Measurements from ENCODE around the gene CREB5.

Gene CREB5

GRCh38 chr7:28732071-28732869, 320.0 kb downstream of the CREB5 start:
- DNase-seq (ENCODE audit: low read depth in 3 of 3, low spot score in 1 of 3): no peak

- DNase-seq (ENCODE audit: low read depth in 3 of 3, low spot score in 1 of 3): no peak
Measured at GRCh38 chr7:28733035-28733434, 320.7 kb downstream of the CREB5 start.

- no peak for DNase-seq (ENCODE audit: low read depth in 3 of 3, low spot score in 1 of 3)
Measured at GRCh38 chr7:28738412-28738811, 326.1 kb downstream of the CREB5 start.

GRCh38 chr7:28739128-28739527, 326.8 kb downstream of the CREB5 start:
- no peak for DNase-seq (ENCODE audit: low read depth in 3 of 3, low spot score in 1 of 3)

- no peak for DNase-seq (ENCODE audit: low read depth in 3 of 3, low spot score in 1 of 3)
Measured at GRCh38 chr7:28739826-28740225, 327.5 kb downstream of the CREB5 start.

GRCh38 chr7:28744951-28745350, 332.6 kb downstream of the CREB5 start:
- no peak for DNase-seq (ENCODE audit: low read depth in 3 of 3, low spot score in 1 of 3)

- no peak for DNase-seq (ENCODE audit: low read depth in 3 of 3, low spot score in 1 of 3)
Measured at GRCh38 chr7:28745351-28745750, 333.0 kb downstream of the CREB5 start.

- DNase-seq (ENCODE audit: low read depth in 3 of 3, low spot score in 1 of 3): no peak
Measured at GRCh38 chr7:28747404-28747803, 335.1 kb downstream of the CREB5 start.

- DNase-seq (ENCODE audit: low read depth in 3 of 3, low spot score in 1 of 3): no peak
Measured at GRCh38 chr7:28747854-28748253, 335.5 kb downstream of the CREB5 start.

GRCh38 chr7:28748346-28748745, 336.0 kb downstream of the CREB5 start:
- no peak for DNase-seq (ENCODE audit: low read depth in 3 of 3, low spot score in 1 of 3)

- no peak for DNase-seq (ENCODE audit: low read depth in 3 of 3, low spot score in 1 of 3)
Measured at GRCh38 chr7:28748933-28749584, 336.7 kb downstream of the CREB5 start.

GRCh38 chr7:28749638-28750037, 337.3 kb downstream of the CREB5 start:
- DNase-seq (ENCODE audit: low read depth in 3 of 3, low spot score in 1 of 3): no peak

GRCh38 chr7:28750981-28751380, 338.7 kb downstream of the CREB5 start:
- no peak for DNase-seq (ENCODE audit: low read depth in 3 of 3, low spot score in 1 of 3)

GRCh38 chr7:28753613-28754012, 341.3 kb downstream of the CREB5 start:
- no peak for DNase-seq (ENCODE audit: low read depth in 3 of 3, low spot score in 1 of 3)

- DNase-seq (ENCODE audit: low read depth in 3 of 3, low spot score in 1 of 3): no peak
Measured at GRCh38 chr7:28754027-28754426, 341.7 kb downstream of the CREB5 start.

GRCh38 chr7:28754447-28754846, 342.1 kb downstream of the CREB5 start:
- no peak for DNase-seq (ENCODE audit: low read depth in 3 of 3, low spot score in 1 of 3)

GRCh38 chr7:28755255-28755654, 342.9 kb downstream of the CREB5 start:
- DNase-seq (ENCODE audit: low read depth in 3 of 3, low spot score in 1 of 3): no peak

GRCh38 chr7:28758186-28758585, 345.9 kb downstream of the CREB5 start:
- DNase-seq (ENCODE audit: low read depth in 3 of 3, low spot score in 1 of 3): no peak

- DNase-seq (ENCODE audit: low read depth in 3 of 3, low spot score in 1 of 3): no peak
Measured at GRCh38 chr7:28759475-28759971, 347.2 kb downstream of the CREB5 start.

GRCh38 chr7:28761505-28761904, 349.2 kb downstream of the CREB5 start:
- DNase-seq (ENCODE audit: low read depth in 3 of 3, low spot score in 1 of 3): no peak

- no peak for DNase-seq (ENCODE audit: low read depth in 3 of 3, low spot score in 1 of 3)
Measured at GRCh38 chr7:28762651-28763050, 350.3 kb downstream of the CREB5 start.

GRCh38 chr7:28766359-28766758, 354.0 kb downstream of the CREB5 start:
- DNase-seq (ENCODE audit: low read depth in 3 of 3, low spot score in 1 of 3): no peak

- DNase-seq (ENCODE audit: low read depth in 3 of 3, low spot score in 1 of 3): no peak
Measured at GRCh38 chr7:28767356-28767755, 355.0 kb downstream of the CREB5 start.
